ENCODE results near the gene H6PD.
A peak's percentile ranks its signal among the peaks of the same experiment; 100 is the strongest.

The H6PD gene

GRCh38 chr1:9197186-9198099 is 37.1 kb upstream of the H6PD start:
- no peak for ATAC-seq
- TF ChIP-seq GLIS3 (CRISPR knock-in tag; IDR thresholded peaks at IDR 0.05) (no peak), ARNTL (CRISPR knock-in tag; IDR thresholded peaks at IDR 0.05; ENCODE audit: borderline replicate concordance, low read depth) (no peak), PATZ1 (CRISPR knock-in tag; IDR thresholded peaks at IDR 0.05; ENCODE audit: borderline replicate concordance) (no peak), ZFP30 (CRISPR knock-in tag; IDR thresholded peaks at IDR 0.05) (no peak), ISL1 (CRISPR knock-in tag; IDR thresholded peaks at IDR 0.05) (no peak), RARB (CRISPR knock-in tag; IDR thresholded peaks at IDR 0.05) (no peak), SNAI2 (CRISPR knock-in tag; IDR thresholded peaks at IDR 0.05) (no peak), ZNF565 (CRISPR knock-in tag; conservative IDR thresholded peaks at IDR 0.05; ENCODE audit: low read depth) (no peak), CSDC2 (CRISPR knock-in tag; IDR thresholded peaks at IDR 0.05) (no peak), PPARA (CRISPR knock-in tag; IDR thresholded peaks at IDR 0.05; ENCODE audit: borderline replicate concordance) (no peak), ZFP3 (CRISPR knock-in tag; IDR thresholded peaks at IDR 0.05) (no peak), CSRNP3 (CRISPR knock-in tag; IDR thresholded peaks at IDR 0.05) (no peak), POU6F1 (CRISPR knock-in tag; IDR thresholded peaks at IDR 0.05; ENCODE audit: borderline replicate concordance, low read depth) (no peak), ZNF70 (CRISPR knock-in tag; IDR thresholded peaks at IDR 0.05) (no peak), ZNF8 (CRISPR knock-in tag; IDR thresholded peaks at IDR 0.05) (no peak), BACH2 (CRISPR knock-in tag; IDR thresholded peaks at IDR 0.05; ENCODE audit: borderline replicate concordance) (no peak), TSHZ2 (CRISPR knock-in tag; IDR thresholded peaks at IDR 0.05) (no peak)

GRCh38 chr1:9198538-9199361 is 35.8 kb upstream of the H6PD start:
- peak; percentile 49 for ATAC-seq
- TF ChIP-seq CSRNP3 (CRISPR knock-in tag; IDR thresholded peaks at IDR 0.05), result no peak
- no peak for TF ChIP-seq PPARA (CRISPR knock-in tag; IDR thresholded peaks at IDR 0.05; ENCODE audit: borderline replicate concordance)
- TF ChIP-seq BACH2 (CRISPR knock-in tag; IDR thresholded peaks at IDR 0.05; ENCODE audit: borderline replicate concordance), result no peak
- TF ChIP-seq GLIS3 (CRISPR knock-in tag; IDR thresholded peaks at IDR 0.05), result no peak
- TF ChIP-seq ESRRG (CRISPR knock-in tag; IDR thresholded peaks at IDR 0.05), result no peak
- no peak for TF ChIP-seq PATZ1 (CRISPR knock-in tag; IDR thresholded peaks at IDR 0.05; ENCODE audit: borderline replicate concordance)
- TF ChIP-seq ZNF70 (CRISPR knock-in tag; IDR thresholded peaks at IDR 0.05), result no peak
- no peak for TF ChIP-seq ZNF8 (CRISPR knock-in tag; IDR thresholded peaks at IDR 0.05)
- no peak for TF ChIP-seq ISL1 (CRISPR knock-in tag; IDR thresholded peaks at IDR 0.05)

Data from SK-N-SH treated with all-trans-retinoic acid at 6 μM for 48 hours (cell line).